ENCODE measurements around the gene THRB.

Gene THRB

GRCh38 chr3:24375947-24376384, 118.7 kb downstream of the THRB start:
- no peak for TF ChIP-seq CTCF (IDR thresholded peaks at IDR 0.05; ENCODE audit: low read length, missing control alignments)
- H3K4me3 ChIP-seq (replicated peaks; ENCODE audit: low read depth, low read length): no peak overlapping the region
- no peak for DNase-seq (ENCODE audit: low read depth)

- TF ChIP-seq CTCF (IDR thresholded peaks at IDR 0.05; ENCODE audit: low read length, missing control alignments): no peak
- H3K4me3 ChIP-seq (replicated peaks; ENCODE audit: low read depth, low read length): no peak overlapping the region
- no peak for DNase-seq (ENCODE audit: low read depth)
Measured at GRCh38 chr3:24374801-24375200, 119.8 kb downstream of the THRB start.

GRCh38 chr3:24373198-24373959, 121.3 kb downstream of the THRB start:
- DNase-seq (ENCODE audit: low read depth): no peak
- H3K4me3 ChIP-seq (replicated peaks; ENCODE audit: low read depth, low read length): no peak overlapping the region
- TF ChIP-seq CTCF (IDR thresholded peaks at IDR 0.05; ENCODE audit: low read length, missing control alignments): no peak

- H3K4me3 ChIP-seq (replicated peaks; ENCODE audit: low read depth, low read length): no peak overlapping the region
- no peak for DNase-seq (ENCODE audit: low read depth)
Measured at GRCh38 chr3:24372559-24373197, 122.0 kb downstream of the THRB start.

GRCh38 chr3:24370352-24371090, 124.1 kb downstream of the THRB start:
- no peak for TF ChIP-seq CTCF (IDR thresholded peaks at IDR 0.05; ENCODE audit: low read length, missing control alignments)
- no peak for DNase-seq (ENCODE audit: low read depth)

More at GRCh38 chr3:24372559-24373197, 122.0 kb downstream of the THRB start:
- TF ChIP-seq CTCF (IDR thresholded peaks at IDR 0.05; ENCODE audit: low read length, missing control alignments): no peak

GRCh38 chr3:24368605-24369004, 126.0 kb downstream of the THRB start:
- TF ChIP-seq CTCF (IDR thresholded peaks at IDR 0.05; ENCODE audit: low read length, missing control alignments): no peak
- no peak for DNase-seq (ENCODE audit: low read depth)
- no peak overlapping the region for H3K4me3 ChIP-seq (replicated peaks; ENCODE audit: low read depth, low read length)

More at GRCh38 chr3:24370352-24371090, 124.1 kb downstream of the THRB start:
- H3K4me3 ChIP-seq (replicated peaks; ENCODE audit: low read depth, low read length): no peak overlapping the region

Measured in fibroblast of pulmonary artery (primary cell).